Left ventricle myocardium inferior (tissue), 1 donor: ENCODE results near the gene PIK3R2. TPM values are rescaled to one million over a fixed set of nuclear protein-coding genes. Genes with fewer than 3 reads are reported as not detected.

Experiments used
- DNase-seq: peaks from one replicate; pipeline ENCODE4 v3.0.0-alpha.2; 2020
- H3K27ac ChIP-seq: fragments of 200-600 bp; replicated peaks from 2 replicates; pipeline ENCODE4 v1.8.0; 2021
- H3K27me3 ChIP-seq: fragments of 200-600 bp; 2 replicates; pipeline ENCODE4 v1.8.0; 2021; ENCODE audit warnings: low read depth
- H3K36me3 ChIP-seq: fragments of 200-600 bp; 2 replicates; pipeline ENCODE4 v1.8.0; 2021
- H3K4me1 ChIP-seq: fragments of 200-600 bp; 2 replicates; pipeline ENCODE4 v1.8.0; 2021
- H3K4me3 ChIP-seq: fragments of 200-600 bp; 2 replicates; pipeline ENCODE4 v1.8.0; 2021; ENCODE audit warnings: mild to moderate bottlenecking, moderate library complexity
- H3K9me3 ChIP-seq: fragments of 200-600 bp; replicated peaks from 2 replicates; pipeline ENCODE4 v1.8.0; 2021
- CTCF ChIP-seq: fragments of 200-600 bp; IDR thresholded peaks from 2 replicates; pipeline ENCODE4 v1.8.0; 2021; ENCODE audit warnings: antibody characterized with exemption, mild to moderate bottlenecking, borderline replicate concordance
- intact Hi-C: fragments of 100-400 bp; cut with micrococcal nuclease; formaldehyde crosslinking; loops from one replicate; pipeline ENCODE4 v1.11.0; 2022
- total RNA-seq: library from RNA; stranded (reverse); fragmentation: NEBNext Ultra II Directional; extraction: Animal tissue kit (Norgen Biotek cat#: 25700); gene quantifications from one replicate; pipeline ENCODE4 v1.2.1, GENCODE V29; 2021
- donor health status: DM: no; HTN: yes; CAD: no; lungs with severe emphysema.

Gene PIK3R2
- total RNA-seq, 1 donor from 2014 or later = 28.0 TPM

GRCh38 chr19:18218600-18218999, 65.6 kb downstream of the PIK3R2 start:
- no peaks in the 10 kb centered on the region for H3K4me1 ChIP-seq
- TF ChIP-seq CTCF = no peak
- intact Hi-C loops = no loop called here
- H3K27ac ChIP-seq = no peak overlapping the region
- no peaks in the 10 kb centered on the region for H3K36me3 ChIP-seq
- no peaks in the 10 kb centered on the region for H3K9me3 ChIP-seq
- H3K4me3 ChIP-seq = no peak overlapping the region
- DNase-seq = no peak
- H3K27me3 ChIP-seq = peaks cover 24% of the 10 kb centered on the region

Other genes with a start within 250 kb of the PIK3R2 start
- gene CCDC124, start 220.1 kb upstream of the PIK3R2 start, total RNA-seq = 87.4 TPM
- gene KCNN1, start 186.1 kb upstream of the PIK3R2 start, total RNA-seq = 0.38 TPM
- gene ARRDC2, start 145.0 kb upstream of the PIK3R2 start, total RNA-seq = 16.6 TPM
- gene IL12RB1, start 66.2 kb upstream of the PIK3R2 start, total RNA-seq = 0.44 TPM
- 4.6 TPM for gene MAST3, start 55.4 kb upstream of the PIK3R2 start, total RNA-seq
- gene IFI30, start 20.6 kb downstream of the PIK3R2 start, total RNA-seq = 23.3 TPM
- gene MPV17L2, start 40.1 kb downstream of the PIK3R2 start, total RNA-seq = 12.5 TPM
- 37.4 TPM for gene RAB3A, start 50.9 kb downstream of the PIK3R2 start, total RNA-seq
- gene PDE4C, start 73.3 kb downstream of the PIK3R2 start, total RNA-seq = 2.4 TPM
- gene IQCN, start 121.3 kb downstream of the PIK3R2 start, total RNA-seq = 0.49 TPM
- gene JUND, start 128.5 kb downstream of the PIK3R2 start, total RNA-seq = 107 TPM
- gene LSM4, start 169.9 kb downstream of the PIK3R2 start, total RNA-seq = 94.8 TPM
- gene PGPEP1, start 187.4 kb downstream of the PIK3R2 start, total RNA-seq = 38.8 TPM
- 0.33 TPM for gene GDF15, start 233.0 kb downstream of the PIK3R2 start, total RNA-seq
- gene LRRC25, start 244.5 kb downstream of the PIK3R2 start, total RNA-seq = 2.4 TPM